HG03108 (cell line): ENCODE data around the gene IL21R.

Source experiments
- ATAC-seq: cut with Tn5 transposase; IDR thresholded peaks from one replicate; pipeline ENCODE4 v1.9.1; 2021; ENCODE audit warnings: moderate library complexity; ENCODE audit not compliant: unreplicated experiment

The IL21R gene

GRCh38 chr16:27401768-27402568, at the start of gene IL21R:
IL21R (plus strand) TSS chr16:27402174; CDS start chr16:27430072, 27,898 bp downstream.
- ATAC-seq, result peak; percentile 46

GRCh38 chr16:27353853-27354252, 48.1 kb upstream of the IL21R start:
- no peak for ATAC-seq

- no peak for ATAC-seq
These were observed 46.4 kb upstream of the IL21R start for GRCh38 chr16:27355610-27356009.

- no peak for ATAC-seq
These were observed 45.2 kb upstream of the IL21R start for GRCh38 chr16:27356794-27357193.

- ATAC-seq, result no peak
These were observed 42.9 kb upstream of the IL21R start for GRCh38 chr16:27359051-27359450.

- ATAC-seq, result no peak
These were observed 42.4 kb upstream of the IL21R start for GRCh38 chr16:27359615-27360014.

GRCh38 chr16:27361987-27362386, 40.0 kb upstream of the IL21R start:
- no peak for ATAC-seq

GRCh38 chr16:27362570-27363245, 39.3 kb upstream of the IL21R start:
- ATAC-seq, result no peak

- ATAC-seq, result no peak
These were observed 38.7 kb upstream of the IL21R start for GRCh38 chr16:27363246-27363632.

GRCh38 chr16:27363797-27364196, 38.2 kb upstream of the IL21R start:
- no peak for ATAC-seq

- ATAC-seq, result no peak
These were observed 37.4 kb upstream of the IL21R start for GRCh38 chr16:27364493-27365141.

- ATAC-seq, result no peak
These were observed 36.6 kb upstream of the IL21R start for GRCh38 chr16:27365142-27366089.

GRCh38 chr16:27366687-27367460, 35.1 kb upstream of the IL21R start:
- peak; percentile 23 for ATAC-seq

GRCh38 chr16:27367461-27368357, 34.3 kb upstream of the IL21R start:
- peak; percentile 64 for ATAC-seq

GRCh38 chr16:27368358-27368722, 33.6 kb upstream of the IL21R start:
- ATAC-seq, result no peak

- no peak for ATAC-seq
These were observed 32.2 kb upstream of the IL21R start for GRCh38 chr16:27369806-27370205.

GRCh38 chr16:27370318-27370717, 31.7 kb upstream of the IL21R start:
- ATAC-seq, result no peak

GRCh38 chr16:27373312-27373711, 28.7 kb upstream of the IL21R start:
- ATAC-seq, result no peak

- peak; percentile 21 for ATAC-seq
These were observed 27.7 kb upstream of the IL21R start for GRCh38 chr16:27374221-27374803.
